MM.1S (cell line): Measurements from ENCODE around the gene SRP54.

Source experiments
- EZH2 ChIP-seq: fragments of 300-600 bp; sonication (generic); optimal IDR thresholded peaks from 2 replicates; pipeline ENCODE3; 2017; ENCODE audit warnings: low read depth, mild to moderate bottlenecking, antibody characterized with exemption, low read length, mixed read lengths
- TF ChIP-seq, protein P1 (sequence below): fragments of 300-600 bp; sonication (generic); IDR thresholded peaks from 2 replicates; pipeline ENCODE4 v1.5.1; 2016; ENCODE audit warnings: antibody characterized with exemption, low read length, mixed read lengths

DNA sequence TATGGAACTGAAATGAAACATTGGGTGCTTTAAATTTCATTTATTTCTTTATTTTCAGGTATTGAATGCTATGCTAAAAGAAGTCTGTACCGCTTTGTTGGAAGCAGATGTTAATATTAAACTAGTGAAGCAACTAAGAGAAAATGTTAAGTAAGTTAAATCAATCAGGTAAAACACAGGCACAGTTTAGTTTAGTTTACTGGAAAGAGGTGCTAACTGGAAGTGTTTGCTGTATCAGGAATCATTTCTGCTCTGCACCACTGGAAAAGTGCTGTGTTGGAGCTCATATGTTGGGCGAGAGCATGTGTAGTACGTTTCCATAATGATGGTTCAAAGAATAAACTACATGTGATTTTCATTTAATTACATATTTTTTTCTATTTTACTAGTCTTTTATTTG, 16.7 kb downstream of the SRP54 start:
- TF ChIP-seq, protein P1, sequence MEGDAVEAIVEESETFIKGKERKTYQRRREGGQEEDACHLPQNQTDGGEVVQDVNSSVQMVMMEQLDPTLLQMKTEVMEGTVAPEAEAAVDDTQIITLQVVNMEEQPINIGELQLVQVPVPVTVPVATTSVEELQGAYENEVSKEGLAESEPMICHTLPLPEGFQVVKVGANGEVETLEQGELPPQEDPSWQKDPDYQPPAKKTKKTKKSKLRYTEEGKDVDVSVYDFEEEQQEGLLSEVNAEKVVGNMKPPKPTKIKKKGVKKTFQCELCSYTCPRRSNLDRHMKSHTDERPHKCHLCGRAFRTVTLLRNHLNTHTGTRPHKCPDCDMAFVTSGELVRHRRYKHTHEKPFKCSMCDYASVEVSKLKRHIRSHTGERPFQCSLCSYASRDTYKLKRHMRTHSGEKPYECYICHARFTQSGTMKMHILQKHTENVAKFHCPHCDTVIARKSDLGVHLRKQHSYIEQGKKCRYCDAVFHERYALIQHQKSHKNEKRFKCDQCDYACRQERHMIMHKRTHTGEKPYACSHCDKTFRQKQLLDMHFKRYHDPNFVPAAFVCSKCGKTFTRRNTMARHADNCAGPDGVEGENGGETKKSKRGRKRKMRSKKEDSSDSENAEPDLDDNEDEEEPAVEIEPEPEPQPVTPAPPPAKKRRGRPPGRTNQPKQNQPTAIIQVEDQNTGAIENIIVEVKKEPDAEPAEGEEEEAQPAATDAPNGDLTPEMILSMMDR: no peak
- no peak for TF ChIP-seq EZH2
